ENCODE results near the gene CCDC80.

CCDC80 gene

GRCh38 chr3:112597945-112598344 lies 43.0 kb downstream of the CCDC80 start:
- DNase-seq (ENCODE audit: low read depth in 1 of 2, low spot score in 1 of 2) = no peak
- H3K4me3 ChIP-seq (replicated peaks; ENCODE audit: insufficient read depth, low read length) = no peak overlapping the region
- H3K27me3 ChIP-seq (ENCODE audit: insufficient read depth, poor library complexity, severe bottlenecking) = no peaks in the 10 kb centered on the region
- H3K27ac ChIP-seq (replicated peaks) = no peak overlapping the region
- no peak for TF ChIP-seq SPI1 (IDR thresholded peaks at IDR 0.05; ENCODE audit: borderline replicate concordance, low read depth)
- TF ChIP-seq POLR2AphosphoS5 (IDR thresholded peaks at IDR 0.05; ENCODE audit: low read depth) = no peak
- TF ChIP-seq GABPA (IDR thresholded peaks at IDR 0.05; ENCODE audit: low read depth) = no peak
- TF ChIP-seq, protein P1, sequence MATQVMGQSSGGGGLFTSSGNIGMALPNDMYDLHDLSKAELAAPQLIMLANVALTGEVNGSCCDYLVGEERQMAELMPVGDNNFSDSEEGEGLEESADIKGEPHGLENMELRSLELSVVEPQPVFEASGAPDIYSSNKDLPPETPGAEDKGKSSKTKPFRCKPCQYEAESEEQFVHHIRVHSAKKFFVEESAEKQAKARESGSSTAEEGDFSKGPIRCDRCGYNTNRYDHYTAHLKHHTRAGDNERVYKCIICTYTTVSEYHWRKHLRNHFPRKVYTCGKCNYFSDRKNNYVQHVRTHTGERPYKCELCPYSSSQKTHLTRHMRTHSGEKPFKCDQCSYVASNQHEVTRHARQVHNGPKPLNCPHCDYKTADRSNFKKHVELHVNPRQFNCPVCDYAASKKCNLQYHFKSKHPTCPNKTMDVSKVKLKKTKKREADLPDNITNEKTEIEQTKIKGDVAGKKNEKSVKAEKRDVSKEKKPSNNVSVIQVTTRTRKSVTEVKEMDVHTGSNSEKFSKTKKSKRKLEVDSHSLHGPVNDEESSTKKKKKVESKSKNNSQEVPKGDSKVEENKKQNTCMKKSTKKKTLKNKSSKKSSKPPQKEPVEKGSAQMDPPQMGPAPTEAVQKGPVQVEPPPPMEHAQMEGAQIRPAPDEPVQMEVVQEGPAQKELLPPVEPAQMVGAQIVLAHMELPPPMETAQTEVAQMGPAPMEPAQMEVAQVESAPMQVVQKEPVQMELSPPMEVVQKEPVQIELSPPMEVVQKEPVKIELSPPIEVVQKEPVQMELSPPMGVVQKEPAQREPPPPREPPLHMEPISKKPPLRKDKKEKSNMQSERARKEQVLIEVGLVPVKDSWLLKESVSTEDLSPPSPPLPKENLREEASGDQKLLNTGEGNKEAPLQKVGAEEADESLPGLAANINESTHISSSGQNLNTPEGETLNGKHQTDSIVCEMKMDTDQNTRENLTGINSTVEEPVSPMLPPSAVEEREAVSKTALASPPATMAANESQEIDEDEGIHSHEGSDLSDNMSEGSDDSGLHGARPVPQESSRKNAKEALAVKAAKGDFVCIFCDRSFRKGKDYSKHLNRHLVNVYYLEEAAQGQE (IDR thresholded peaks at IDR 0.05; ENCODE audit: insufficient replicate concordance, low read depth) = no peak

DNA sequence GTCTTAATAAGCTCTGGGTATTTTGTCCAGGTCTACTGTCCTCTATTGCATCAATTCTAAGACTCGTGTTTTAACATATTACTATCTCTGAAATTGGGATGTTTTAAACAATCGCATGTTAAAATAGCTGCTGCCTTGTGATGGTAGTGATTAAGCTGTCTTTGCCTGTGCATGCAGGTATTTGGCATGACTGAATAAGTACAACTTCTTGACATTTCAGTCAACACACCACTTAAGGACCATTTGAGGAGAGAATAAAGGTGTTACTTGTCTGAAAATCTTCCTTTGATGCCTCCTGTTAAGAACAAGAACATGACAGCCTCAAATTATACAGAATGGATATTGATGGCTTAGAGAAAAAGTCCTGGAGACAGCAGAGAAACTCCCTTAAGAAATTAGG lies 46.1 kb downstream of the CCDC80 start:
- Histone ChIP-seq H3K27ac (replicated peaks) (no peak overlapping the region), H3K4me3 (replicated peaks; ENCODE audit: insufficient read depth, low read length) (no peak overlapping the region), H3K27me3 (ENCODE audit: insufficient read depth, poor library complexity, severe bottlenecking) (no peaks in the 10 kb centered on the region)
- no peak for DNase-seq (ENCODE audit: low read depth in 1 of 2, low spot score in 1 of 2)
- TF ChIP-seq SPI1 (IDR thresholded peaks at IDR 0.05; ENCODE audit: borderline replicate concordance, low read depth) (no peak), POLR2AphosphoS5 (IDR thresholded peaks at IDR 0.05; ENCODE audit: low read depth) (no peak), GABPA (IDR thresholded peaks at IDR 0.05; ENCODE audit: low read depth) (no peak)
- TF ChIP-seq, protein P1 (IDR thresholded peaks at IDR 0.05; ENCODE audit: insufficient replicate concordance, low read depth) = no peak
- TF ChIP-seq, protein P2, sequence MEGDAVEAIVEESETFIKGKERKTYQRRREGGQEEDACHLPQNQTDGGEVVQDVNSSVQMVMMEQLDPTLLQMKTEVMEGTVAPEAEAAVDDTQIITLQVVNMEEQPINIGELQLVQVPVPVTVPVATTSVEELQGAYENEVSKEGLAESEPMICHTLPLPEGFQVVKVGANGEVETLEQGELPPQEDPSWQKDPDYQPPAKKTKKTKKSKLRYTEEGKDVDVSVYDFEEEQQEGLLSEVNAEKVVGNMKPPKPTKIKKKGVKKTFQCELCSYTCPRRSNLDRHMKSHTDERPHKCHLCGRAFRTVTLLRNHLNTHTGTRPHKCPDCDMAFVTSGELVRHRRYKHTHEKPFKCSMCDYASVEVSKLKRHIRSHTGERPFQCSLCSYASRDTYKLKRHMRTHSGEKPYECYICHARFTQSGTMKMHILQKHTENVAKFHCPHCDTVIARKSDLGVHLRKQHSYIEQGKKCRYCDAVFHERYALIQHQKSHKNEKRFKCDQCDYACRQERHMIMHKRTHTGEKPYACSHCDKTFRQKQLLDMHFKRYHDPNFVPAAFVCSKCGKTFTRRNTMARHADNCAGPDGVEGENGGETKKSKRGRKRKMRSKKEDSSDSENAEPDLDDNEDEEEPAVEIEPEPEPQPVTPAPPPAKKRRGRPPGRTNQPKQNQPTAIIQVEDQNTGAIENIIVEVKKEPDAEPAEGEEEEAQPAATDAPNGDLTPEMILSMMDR (IDR thresholded peaks at IDR 0.05; ENCODE audit: insufficient read depth, low read length) = no peak

DNA sequence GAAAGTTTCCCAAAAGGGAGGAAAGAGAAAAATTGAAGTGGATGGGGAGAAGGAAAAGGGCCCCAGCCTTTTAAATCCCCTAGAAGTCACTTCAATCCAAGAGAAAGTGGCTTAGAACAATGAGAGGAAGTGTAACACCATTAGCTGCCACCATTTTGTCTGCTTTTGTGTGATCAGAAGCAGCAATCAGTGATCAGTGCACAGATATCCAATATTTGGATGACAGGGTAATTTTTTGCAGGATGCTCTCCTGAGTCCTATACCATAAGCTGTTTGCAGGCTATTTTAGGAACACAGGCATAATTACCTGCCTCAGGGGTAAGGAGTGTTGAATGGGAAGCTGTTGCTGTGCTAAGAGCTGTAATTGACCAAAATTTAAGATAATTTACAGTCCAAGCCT lies 47.7 kb downstream of the CCDC80 start:
- Histone ChIP-seq H3K27ac (replicated peaks) (no peak overlapping the region), H3K4me3 (replicated peaks; ENCODE audit: insufficient read depth, low read length) (no peak overlapping the region), H3K27me3 (ENCODE audit: insufficient read depth, poor library complexity, severe bottlenecking) (no peaks in the 10 kb centered on the region)
- no peak for TF ChIP-seq GABPA (IDR thresholded peaks at IDR 0.05; ENCODE audit: low read depth)
- TF ChIP-seq, protein P2 (IDR thresholded peaks at IDR 0.05; ENCODE audit: insufficient read depth, low read length) = no peak
- no peak for TF ChIP-seq SPI1 (IDR thresholded peaks at IDR 0.05; ENCODE audit: borderline replicate concordance, low read depth)
- no peak for TF ChIP-seq POLR2AphosphoS5 (IDR thresholded peaks at IDR 0.05; ENCODE audit: low read depth)
- TF ChIP-seq, protein P1 (IDR thresholded peaks at IDR 0.05; ENCODE audit: insufficient replicate concordance, low read depth) = no peak
- DNase-seq (ENCODE audit: low read depth in 1 of 2, low spot score in 1 of 2) = no peak

Measured in HL-60 (cell line).